ENCODE measurements around the gene KLK15.
"Not testable (repeated sequence)": the region's sequence is repeated elsewhere in the genome, so short reads cannot be mapped to it uniquely, and the experiment has no call there.

Gene KLK15

GRCh38 chr19:50794876-50795663 is 38.3 kb downstream of the KLK15 start:
- peak; percentile 29 for DNase-seq

DNA sequence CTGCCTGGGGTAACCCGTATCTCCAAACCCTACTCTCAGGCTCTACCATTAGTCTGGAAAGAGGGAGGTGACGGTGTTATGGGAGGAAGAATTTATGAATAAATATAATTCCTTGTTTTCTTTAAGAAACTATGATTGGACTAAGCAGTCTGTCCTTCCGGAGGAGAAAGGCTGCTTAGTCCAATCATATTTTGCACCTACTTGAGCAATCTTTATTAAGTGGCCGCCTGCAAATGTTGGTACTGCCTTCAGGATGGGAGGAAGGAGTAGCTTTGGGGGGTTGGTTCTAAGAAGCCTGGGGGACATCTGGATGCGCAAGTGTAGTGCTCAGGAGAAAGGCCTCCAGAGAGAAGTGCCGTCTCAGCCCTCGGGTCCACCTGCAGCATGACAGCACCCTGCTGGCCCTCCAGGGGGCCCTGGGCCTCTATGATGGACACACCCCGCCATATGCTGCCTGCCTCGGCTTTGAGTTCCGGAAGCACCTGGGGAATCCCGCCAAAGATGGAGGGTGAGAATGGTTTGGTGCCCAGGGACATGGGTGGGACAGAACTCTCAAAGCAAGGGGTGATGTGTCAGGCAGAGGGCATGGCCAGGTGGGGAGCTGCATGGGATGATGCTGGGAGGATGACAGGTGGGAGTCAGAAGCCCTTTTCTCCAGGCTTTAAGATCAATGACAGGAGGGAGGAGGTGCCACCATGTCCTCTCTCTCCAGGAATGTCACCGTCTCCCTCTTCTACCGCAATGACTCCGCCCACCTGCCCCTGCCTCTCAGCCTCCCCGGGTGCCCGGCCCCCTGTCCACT is 39.1 kb downstream of the KLK15 start:
- no peak for DNase-seq

DNA sequence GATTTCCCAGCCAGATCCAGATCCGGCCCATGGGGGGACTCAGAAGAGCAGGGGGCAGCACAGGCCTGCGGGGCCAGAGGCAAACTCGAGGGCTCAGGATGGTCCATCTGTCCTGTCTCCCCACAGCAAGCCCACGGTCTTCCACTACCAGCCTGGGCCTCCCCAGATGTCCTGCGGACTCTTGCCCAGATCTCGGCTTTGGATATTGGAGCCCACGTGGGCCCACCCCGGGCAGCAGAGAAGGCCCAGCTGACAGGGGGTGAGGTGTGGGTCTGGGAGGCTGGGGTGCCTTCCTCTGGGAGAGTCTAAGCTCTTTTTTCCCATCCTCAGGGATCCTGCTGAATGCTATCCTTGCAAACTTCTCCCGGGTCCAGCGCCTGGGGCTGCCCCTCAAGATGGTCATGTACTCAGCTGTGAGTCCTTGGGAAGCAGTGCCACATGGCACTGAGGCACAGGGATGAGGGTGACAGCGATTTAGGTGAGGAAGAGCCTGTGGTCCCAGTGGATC is 39.8 kb downstream of the KLK15 start:
- no peak for DNase-seq

DNA sequence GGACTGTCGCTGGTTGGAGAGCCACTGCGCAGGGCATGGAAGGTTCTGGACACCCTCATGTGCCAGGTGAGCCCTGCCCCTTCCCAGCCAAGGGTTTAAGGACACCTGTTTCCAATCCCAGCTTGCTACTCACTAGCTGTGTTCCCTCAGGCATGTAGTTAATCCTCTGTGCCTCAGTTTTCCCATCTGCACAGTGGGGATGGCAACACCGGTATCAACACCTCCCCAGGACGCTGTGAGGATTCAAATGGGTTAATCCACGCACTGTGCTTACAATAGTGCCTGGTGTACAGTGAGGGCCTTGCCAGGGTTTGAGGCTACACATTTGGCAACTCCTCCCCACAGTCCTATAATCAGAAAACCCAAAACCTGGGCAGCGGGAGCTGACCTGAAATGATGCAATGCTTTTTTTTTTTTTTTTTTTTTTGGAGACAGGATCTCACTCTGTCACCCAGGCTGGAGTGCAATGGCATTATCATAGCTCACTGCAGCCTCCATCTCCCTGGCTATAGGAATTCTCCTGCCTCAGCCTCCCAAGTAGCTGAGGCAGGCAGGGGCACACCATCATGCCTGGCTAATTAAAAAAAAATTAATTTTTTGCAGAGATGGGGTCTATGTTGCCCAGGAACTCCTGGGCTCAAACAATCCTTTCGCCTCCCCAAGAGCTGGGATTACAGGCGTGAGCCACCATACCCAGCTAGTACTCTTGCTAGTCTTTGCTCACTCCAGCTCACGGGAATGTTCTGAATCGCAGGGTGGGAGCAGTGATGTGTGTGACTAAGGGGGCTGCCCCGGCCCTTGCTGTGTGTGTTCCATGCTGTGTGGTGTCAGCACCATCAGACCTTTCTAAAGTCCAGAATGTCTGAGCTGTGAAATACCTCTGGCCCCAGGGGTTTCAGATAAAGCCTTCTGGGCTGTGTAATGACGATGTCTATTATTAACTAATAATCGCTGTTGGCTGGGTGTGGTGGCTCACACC is 40.8 kb downstream of the KLK15 start:
- DNase-seq = no peak

DNA sequence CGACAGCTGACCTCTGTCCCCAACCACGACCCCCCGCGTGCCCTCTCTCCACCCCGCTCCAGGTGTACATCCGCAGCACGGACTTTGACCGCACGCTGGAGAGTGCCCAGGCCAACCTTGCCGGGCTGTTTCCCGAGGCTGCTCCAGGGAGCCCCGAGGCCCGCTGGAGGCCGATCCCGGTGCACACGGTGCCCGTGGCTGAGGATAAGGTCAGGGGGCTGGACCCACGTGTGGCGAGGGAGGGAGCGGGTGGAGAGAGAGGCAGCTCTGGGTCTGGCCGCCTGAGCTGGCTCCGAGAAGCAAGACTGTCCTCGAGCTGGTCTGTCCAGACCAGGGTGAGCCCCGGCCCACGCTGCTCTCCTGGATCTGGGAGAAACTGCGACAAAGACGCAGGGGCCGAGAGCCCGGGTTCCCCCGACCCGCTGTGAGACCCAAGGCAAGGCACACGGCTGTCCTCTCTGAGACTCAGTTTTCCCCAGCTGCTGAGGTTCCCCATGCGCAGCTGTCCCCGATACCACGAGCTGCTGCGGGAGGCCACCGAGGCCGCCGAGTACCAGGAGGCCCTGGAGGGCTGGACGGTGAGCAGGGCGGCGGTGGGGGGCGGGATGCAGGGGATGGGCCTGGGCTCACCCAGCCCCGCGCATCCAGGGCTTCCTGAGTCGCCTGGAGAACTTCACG is 41.6 kb downstream of the KLK15 start:
- DNase-seq = no peak

DNA sequence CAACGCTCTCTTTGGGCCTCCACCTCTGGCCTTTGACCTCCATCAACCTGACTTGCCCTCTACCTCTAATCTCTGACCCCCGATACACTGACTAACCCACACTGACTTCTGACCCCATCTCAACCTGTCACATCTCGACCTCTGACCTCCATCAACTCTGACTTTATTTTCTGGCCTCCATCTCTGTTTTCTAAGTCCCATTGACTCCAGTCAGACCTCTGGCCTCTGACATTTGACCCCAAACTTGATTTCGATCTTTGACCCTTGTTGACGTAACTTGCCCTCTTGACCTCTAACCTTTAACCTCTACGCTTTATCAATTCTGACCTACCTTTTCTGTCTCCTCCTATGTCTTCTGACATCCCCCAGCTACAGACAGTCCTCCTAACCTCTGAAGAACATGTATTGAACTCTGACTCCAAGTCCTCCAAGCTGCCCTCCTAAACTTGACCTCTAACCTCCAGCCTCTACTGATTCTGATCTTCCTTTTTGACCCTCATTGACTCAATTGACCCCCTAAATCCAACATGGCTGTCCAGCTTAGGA is 42.4 kb downstream of the KLK15 start:
- DNase-seq = no peak

- DNase-seq = no peak
These were observed 43.0 kb downstream of the KLK15 start, which contains the start of gene ACP4 for GRCh38 chr19:50790396-50790795. ACP4 (plus strand) TSS chr19:50790415; CDS start chr19:50790415, 0 bp downstream.

- no peak for DNase-seq
These were observed 48.0 kb downstream of the KLK15 start for GRCh38 chr19:50785329-50785728.

DNA sequence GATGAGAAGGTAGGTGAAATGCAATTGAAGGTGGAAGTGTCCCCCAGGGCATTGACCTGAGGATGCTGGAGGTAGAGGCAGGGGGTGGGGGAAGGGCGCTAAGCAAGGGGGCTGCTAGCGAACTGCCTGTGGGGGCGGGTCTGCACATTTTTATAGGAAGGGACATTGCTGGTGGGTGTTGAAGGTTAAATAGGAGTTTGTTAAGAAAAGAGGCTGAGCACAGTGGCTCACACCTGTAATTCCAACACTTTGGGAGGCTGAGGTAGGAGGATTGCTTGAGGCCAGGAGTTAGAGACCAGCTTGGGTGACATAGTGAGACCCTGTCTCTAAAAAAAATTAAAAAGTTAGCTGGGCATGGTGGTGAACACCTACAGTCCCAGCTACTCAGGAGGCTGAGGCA is 48.7 kb downstream of the KLK15 start:
- DNase-seq = no peak

GRCh38 chr19:50783848-50784152 is 49.6 kb downstream of the KLK15 start:
- not testable (repeated sequence) for DNase-seq

DNA sequence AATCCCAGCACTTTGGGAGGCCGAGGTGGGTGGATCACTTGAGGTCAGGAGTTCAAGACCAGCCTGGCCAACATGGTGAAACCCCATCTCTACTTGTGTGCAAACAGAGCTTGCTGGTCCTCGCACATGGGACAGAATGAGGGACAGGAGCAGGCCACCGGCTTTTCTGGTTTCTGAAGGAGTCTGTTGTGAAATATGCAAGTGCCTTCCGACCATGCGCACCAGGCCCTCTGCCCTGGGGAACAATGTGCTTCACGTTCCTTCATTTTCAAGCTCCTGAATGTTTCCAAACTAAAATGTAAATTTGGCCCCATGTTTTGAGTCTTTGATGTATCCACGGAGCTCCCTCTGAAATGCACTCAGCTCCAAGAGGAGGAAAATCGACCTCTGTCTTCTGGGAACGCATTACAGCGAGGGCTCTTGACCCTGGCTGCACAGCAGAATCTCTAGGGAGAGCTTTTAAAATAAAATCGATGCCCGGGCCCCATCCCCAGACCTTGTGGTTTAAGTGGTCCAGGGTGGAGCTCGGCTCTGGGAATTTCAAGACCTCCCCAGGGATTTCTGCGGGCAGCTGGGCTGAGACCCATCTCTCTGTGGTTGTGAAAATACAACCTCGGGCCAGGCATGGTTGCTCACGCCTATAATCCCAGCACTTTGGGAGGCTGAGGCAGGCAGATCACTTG is 52.5 kb downstream of the KLK15 start:
- DNase-seq = no peak

GRCh38 chr19:50779504-50780457 is 53.6 kb downstream of the KLK15 start:
- no peak for DNase-seq

DNA sequence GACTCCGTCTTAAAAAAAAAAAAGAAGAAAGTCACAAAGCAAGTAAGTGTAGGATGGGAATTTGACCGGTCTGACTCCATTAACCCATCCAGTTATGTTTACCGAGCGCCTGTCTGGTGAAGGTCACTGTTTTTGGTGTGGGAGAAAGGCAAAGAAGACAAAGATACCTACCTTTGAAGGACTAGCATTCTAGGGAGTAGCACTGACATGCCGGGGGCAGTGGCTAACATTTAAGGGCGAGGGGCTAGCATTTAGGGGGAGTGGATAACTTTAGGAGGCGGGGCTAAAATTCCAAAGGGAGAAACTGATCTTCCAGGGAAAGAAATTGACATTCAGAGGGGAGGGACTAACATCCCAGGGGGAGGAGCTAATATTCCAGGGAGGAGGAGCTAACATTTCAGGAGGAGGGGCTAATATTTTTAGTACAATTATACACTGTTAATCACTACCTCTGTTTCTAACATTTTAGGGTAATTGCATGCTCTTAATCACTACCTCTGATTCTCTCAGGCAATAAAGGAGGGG is 54.4 kb downstream of the KLK15 start:
- no peak for DNase-seq

DNA sequence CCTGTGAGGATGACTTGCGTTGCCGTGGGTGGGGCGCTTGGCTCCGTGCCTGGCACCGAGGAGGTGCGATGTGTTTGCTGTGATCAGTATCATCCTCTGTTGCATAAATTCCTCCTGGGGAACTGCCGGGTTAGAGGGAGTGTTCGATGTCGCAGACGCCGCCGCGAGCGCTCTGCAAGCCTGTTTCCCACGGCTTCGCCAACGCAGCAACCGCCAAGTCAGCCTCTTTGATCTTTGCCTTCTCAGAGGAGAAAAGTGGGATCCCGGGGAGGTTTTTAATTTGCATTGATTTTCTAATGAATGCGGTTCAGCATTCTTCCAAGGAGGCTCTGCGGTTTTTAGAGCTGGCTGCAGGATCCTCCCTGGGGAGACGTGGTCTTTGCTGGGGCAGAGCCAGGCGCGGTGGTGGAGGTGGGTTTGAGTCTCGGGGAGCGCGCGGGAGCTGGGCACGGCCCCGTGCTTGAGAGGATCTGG is 55.5 kb downstream of the KLK15 start:
- DNase-seq = no peak

GRCh38 chr19:50777261-50777660 is 56.1 kb downstream of the KLK15 start:
- DNase-seq = no peak

DNA sequence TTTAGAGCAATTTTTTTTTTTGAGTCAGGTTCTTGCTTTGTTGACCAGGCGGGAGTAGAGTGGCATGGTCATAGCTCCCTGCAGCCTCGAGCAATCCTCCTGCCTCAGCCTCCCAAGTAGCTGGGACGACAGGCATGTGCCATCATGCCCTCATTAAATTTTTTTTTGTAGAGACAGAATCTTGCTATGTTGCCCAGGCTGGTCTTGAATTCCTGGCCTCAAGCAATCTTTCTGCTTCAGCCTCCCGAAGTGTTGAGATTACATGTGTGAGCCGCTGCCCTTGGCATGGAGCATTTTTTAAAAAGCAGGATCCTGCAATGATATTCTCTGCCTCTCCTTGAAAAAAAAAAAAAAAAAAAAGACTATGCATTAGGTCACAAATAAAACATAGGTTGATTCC is 57.2 kb downstream of the KLK15 start:
- no peak for DNase-seq

Measured in HCEC 1CT (cell line).